T follicular helper cell (primary cell): Measurements from ENCODE around the gene CCDC27.
"Not testable (repeated sequence)": the region's sequence is repeated elsewhere in the genome, so short reads cannot be mapped to it uniquely, and the experiment has no call there.

Experiments used
- DNase-seq: peaks from one replicate; pipeline ENCODE4 v3.0.0-alpha.2; 2020; ENCODE audit warnings: low read depth

CCDC27 gene

DNA sequence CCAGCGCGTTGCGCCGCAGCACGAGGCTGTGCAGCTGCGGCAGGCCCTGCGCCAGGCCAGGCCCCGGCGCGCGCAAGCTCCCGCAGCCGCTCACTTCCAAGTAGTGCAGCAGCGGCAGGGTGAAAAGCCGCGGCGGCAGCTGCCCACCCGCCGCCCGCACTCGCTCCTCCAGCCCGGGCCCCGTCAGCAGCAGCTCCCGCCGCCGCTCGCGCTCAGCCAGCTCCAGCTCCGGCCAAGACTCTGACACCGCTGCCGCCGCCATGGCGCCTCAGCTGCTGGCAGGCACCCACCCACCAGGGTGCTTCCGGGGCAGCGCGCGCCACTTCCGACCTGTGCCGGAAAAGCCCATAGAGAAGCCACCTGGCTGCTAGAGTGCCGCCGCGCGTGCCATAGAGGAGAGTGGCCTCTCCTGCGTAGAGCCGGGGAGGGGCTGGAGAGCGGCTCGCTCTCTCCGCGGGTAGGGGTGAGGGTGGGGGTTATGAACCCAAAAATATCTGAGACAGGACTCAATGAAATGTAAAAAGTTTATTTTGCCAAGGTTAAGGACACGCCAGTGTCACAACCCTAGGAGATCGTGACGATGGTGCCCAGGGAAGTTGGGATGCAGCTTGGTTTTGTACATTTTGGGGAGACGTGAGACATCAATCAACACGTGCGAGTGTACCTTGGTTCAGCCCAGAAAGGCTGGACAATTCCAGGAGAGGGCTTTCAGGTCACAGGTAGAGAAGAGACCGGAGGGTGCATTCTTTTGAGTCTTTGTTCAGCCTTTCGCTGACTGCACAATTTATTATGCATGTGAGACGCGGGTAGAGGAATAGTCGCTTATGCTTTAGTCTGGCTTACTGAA is 44.2 kb downstream of the CCDC27 start, which contains the start of gene LRRC47:
Gene LRRC47 (minus strand): TSS at position 284 of the 847 bp plus-strand sequence. CDS start 22 bp downstream, at position 262.
- peak; percentile 92 for DNase-seq

DNA sequence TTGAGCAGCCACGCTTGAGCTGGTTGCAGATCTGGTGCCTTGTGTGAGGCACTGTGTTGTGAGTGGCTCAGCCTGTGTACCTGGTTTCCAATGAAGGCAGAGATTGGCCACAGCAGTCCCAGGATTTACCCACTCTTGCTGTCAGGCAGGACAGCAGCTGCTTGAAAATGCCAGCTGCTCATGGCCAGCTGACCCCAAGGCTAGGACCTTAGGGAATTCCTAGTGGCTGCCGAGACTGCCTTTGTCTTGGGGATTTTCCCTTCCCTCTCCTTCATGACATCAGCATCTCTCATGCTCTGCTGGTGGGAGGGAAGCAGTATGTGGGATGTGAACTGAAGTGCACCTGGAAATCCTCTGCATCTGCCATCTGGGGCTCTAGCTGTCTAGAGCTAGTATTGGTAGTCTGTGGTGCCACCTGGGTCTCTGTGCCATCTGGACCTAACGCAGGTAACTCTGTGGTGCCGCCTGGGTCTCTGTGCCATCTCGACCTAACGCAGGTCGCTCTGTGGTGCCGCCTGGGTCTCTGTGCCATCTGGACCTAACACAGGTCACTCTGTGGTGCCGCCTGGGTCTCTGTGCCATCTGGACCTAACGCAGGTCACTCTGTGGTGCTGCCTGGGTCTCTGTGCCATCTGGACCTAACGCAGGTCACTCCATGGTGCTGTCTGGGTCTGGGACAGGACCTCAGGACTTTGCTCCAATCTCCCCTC is 47.9 kb downstream of the CCDC27 start:
- no peak for DNase-seq

- DNase-seq, result not testable (repeated sequence)
These were observed 48.5 kb downstream of the CCDC27 start for GRCh38 chr1:3800795-3801194.

GRCh38 chr1:3803905-3804626 is 51.8 kb downstream of the CCDC27 start:
- no peak for DNase-seq

GRCh38 chr1:3804627-3804944 is 52.3 kb downstream of the CCDC27 start:
- DNase-seq, result not testable (repeated sequence)

DNA sequence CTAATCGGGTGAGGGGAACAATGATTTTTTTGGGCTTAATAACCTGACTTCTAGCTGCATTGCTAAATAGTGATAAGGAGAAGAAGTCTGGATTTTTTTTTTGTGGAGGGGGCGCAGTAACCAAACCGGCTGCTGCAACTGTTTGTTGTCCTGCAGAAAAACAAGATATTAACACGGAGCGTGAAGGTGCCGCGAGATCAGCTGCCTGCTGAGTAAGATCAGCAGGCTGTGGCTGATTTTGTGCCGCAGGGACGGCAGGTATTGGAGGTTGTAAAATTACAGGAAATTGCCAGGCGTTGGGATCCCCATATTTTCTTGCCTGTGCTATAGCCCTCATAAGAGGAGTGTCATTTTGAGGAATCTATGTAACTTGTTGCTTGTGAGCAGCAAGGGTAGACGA is 52.8 kb downstream of the CCDC27 start:
- DNase-seq, result no peak

DNA sequence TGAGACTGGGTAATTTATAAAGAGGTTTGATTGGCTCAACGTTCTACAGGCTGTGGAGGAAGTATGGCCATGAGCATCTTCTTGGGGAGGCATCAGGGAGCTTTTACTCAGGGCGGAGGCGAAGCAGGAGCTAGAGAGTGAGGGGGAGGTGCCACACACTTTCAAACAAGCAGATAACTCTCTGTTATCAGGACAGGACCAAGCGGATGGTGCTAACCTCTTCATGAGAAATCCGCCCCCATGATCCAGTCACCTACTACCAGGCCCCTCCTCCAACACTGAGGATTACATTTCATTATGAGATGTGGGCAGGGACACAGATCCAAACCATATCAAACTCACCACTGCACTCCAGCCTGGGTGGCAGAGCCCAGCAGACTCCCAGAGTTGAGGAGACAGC is 55.5 kb downstream of the CCDC27 start:
- no peak for DNase-seq

- DNase-seq, result no peak
These were observed 57.4 kb downstream of the CCDC27 start for GRCh38 chr1:3809680-3810079.

DNA sequence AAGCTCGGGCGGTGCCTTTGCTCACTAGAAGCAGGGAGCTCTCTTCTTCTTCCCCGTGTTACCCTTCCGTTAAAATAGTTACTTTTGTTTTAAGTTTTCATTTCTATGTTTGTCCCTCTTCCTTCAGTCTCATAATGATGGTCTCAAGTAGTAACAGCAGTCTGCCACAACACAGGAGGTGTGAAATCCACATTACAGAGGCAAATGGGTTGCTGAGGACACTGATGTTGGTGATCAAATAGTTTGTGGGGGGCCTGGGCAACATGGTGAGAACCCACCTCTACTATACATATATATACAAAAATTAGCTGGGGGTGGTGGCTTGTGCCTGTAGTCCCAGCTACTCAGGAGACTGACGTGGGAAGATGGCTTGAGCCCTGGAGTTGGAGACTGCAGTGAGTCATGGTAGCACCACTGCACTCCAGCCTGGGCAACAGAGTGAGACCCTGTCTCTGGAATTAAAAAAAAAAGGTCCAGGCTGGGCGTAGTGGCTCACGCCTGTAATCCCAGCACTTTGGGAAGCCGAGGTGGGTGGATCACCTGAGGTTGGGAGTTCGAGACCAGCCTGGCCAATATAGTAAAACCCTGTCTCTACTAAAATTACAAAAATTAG is 58.0 kb downstream of the CCDC27 start:
- DNase-seq, result not testable (repeated sequence)

- no peak for DNase-seq
These were observed 59.3 kb downstream of the CCDC27 start for GRCh38 chr1:3811595-3811911.

- DNase-seq, result no peak
These were observed 61.8 kb downstream of the CCDC27 start for GRCh38 chr1:3814065-3814464.

DNA sequence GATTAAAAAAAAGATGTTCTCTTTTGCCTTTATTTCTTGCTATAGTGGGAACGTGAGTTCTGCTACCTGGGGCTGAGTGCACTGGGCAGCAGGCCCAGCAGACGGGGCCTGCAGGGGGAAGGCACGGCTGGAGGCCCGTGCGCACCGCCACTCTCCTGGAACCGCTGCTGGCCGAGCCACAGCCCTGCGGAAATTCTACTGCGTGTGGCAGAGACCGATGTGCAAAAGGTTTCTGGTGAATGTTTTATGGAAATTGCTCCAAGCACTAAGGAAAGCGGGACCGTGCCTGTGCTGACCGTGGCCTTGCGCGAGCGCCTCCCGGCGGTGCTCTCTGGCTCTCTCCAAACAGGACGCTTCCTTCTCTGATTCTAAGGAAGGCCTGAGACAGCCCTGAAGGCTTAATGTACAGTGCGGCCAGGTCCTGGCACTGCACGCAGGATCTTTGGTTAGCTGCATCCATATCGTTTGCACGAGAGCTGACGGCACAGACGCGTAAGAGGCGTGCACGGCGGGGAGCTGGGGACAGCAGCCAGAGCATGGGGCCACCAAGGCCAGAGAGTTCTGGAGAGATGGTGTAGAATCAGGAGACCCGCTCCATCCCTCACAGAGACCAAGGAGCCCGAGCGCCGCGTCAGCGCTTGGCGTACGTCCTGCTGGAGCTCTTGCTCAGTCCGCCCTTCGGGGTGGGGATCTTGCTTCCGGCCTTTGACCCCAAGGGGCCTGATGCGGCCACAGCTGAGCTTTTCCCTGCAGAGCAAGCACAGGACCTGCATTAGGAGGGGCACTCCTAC is 62.7 kb downstream of the CCDC27 start:
- no peak for DNase-seq

DNA sequence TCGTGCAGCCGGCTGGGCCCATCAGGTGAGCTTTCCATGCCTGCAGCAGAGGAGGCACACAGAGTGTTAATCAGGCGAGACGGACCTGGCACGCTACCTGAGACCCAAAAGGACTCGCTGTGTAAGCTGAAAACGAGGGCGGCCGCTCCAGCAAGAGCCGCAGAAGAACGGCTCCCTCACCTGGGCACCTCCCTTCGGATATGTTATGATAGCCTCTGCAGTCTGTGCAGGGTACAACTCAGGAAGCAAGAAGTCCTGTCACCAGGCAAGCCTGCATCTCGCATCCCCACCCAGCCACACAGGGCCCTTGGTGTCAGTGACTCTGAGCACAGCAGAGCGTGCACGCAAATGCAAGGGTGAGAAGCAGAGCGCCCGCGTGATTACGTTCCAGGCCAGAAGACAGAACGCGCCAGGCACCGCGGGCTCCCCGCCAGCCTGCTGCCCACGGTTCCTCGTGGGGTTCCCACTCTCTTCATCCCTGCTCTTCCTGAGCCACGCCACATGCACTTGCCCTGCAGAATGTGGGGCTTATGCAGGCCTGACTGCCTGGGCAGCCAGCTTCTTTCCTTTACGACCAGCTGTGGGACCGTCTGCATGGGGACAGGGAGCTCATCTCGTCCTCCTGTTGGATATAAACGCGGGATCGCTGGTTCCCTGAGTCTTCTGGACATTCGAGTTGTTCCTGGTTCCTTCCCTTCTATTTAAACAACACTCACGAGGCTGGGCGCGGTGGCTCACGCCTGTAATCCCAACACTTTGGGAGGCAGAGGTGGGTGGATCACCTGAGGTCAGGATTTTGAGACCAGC is 64.3 kb downstream of the CCDC27 start:
- DNase-seq, result no peak

DNA sequence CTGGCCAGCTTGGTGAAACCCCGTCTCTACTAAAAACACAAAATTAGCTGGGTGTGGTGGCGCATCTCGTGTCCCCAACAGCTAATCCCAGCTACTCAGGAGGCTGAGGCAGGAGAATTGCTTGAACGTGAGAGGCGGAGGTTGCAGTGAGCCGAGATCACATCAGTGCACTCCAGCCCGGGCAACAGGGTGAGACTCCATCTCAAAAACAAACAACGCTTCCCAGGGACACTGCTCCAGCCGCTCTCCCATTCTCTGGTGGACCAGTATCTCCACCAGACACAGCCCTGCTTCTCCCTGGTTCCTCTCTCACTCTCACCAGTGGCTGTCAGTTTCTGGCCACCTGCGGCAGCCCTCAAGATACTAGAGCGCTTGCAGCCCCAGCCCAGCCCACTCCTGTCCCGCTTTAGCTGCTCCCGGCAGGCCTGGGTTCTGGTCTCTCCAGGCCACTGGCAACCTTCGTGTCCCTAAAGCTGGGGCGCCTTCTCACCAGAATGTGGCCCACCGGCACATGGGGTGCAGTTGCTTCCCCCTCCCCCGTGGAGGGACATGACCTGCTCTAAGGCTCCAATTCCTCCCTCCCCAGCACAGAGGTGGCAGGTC is 65.0 kb downstream of the CCDC27 start:
- no peak for DNase-seq

DNA sequence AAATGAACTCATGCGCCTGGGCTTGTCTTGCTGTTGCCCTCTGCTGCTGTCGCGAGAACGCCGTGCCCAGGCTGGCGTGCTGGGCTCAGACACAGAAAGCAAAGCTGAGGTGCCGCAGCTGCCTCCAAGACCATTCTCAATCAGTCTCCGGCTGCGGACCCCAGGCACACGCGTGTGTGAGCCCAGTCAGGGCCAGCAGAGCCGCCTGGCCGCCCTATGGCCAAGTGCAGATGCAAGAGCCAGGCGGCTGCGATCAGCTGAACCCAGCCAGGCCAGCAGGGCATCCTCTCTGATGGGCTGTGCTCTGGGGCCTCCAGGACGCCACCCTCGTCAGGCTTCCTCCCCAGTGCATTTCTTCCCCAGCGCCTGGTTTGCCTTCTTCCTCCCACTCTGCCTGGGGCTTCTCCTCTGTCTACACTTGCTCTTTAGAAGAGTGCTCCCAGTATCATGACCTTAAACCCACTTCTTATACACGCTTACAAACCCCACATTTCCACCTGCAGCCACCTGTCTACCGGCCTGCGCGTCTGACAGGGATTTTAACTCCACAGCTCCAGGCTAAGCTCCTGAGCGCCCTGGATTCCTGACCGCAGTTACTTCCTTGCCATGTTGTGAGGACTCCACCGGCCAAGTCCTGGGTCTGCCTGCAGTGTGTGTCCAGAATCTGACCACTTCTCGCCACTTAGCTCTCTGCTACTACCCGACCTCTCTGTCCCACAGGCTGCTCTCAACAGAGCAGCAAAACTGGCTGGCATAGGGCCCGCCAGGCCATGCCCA is 65.8 kb downstream of the CCDC27 start:
- DNase-seq, result no peak

DNA sequence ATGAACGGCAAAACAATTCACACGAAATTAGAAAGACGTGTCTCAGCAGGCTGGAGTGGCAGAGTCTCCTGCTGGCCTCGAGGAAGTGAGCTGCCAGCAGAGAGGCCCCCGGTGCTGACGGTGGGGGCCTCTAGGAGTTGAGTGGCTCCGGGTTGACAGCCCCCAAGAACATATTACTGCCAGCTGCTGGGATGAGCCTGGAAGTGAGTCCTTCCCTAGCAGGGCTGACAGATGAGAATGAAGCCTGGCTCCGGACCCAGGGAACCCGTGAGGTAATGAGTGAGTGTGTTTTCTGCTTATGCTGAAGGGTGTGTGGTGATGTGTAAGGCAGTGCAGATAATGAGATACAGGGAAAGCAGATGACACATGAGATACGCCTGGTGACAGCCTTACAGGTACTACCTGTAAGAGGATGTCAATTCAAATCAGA is 67.5 kb downstream of the CCDC27 start:
- DNase-seq, result no peak

DNA sequence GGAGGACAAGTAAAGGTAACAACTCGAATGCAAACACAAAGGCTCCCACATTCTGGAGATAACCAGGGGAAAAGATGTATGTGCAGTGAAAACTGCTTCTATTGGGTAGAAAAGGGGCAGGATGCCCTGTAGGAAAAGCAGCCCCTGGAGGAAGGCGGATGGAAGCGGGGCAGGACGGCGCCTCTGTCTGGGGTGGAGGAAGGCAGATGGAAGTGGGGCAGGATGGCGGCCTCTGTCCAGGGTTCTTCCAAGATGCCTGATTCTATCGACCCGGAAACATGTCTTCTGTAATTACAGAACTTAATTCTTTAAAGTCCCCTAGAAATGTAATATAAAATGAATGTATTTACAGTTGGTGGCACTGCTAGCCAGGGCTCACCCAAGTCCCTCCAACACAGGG is 68.1 kb downstream of the CCDC27 start:
- no peak for DNase-seq

DNA sequence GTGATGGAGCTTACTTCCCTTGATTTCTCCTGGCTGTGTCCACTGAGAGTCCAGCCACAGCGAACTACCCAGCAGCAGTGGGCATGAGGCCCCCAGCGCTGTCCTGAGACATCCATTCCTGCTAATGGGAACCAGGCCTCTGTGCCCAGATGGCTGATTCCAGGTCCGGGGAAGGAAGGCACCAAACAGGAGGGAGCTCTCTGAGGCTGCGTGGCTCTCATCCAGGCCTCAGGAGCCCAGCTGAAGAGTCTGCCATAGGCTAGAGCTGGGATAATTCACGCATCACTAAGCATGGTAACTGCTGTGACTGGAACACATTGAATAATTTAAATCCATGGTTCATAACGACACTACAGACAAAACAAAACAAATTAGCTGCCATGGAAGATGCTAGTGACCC is 68.8 kb downstream of the CCDC27 start:
- no peak for DNase-seq
